Small intestine (tissue), 16 donors: ENCODE results near the gene CCDC194. TPM values are rescaled to one million over a fixed set of nuclear protein-coding genes. Genes with fewer than 3 reads are reported as not detected.

Experiments
- DNase-seq, 2 donors: peaks; one replicate each; pipeline versions ENCODE4 v3.0.0 to v3.0.0-alpha.2; 2013
- FAIRE-seq: peaks from 2 replicates; lab custom pipeline; 2012; peaks lifted over from hg19 to GRCh38; lab: Jason Lieb, UNC
- H3K27ac ChIP-seq, 3 donors: one replicate each; pipeline ENCODE4 v1.5.1; 2013; ENCODE audit warnings: low read length in 2 of 3, mild to moderate bottlenecking in 2 of 3, control low read depth in 1 of 3, inconsistent platforms in 1 of 3, low read depth in 1 of 3, moderate library complexity in 1 of 3
- H3K27me3 ChIP-seq, 3 donors: one replicate each; pipeline ENCODE4 v1.6.1; 2013; ENCODE audit warnings: low read length in 3 of 3, inconsistent platforms in 1 of 3; ENCODE audit not compliant: control insufficient read depth in 3 of 3, insufficient read depth in 3 of 3
- H3K36me3 ChIP-seq, 3 donors: one replicate each; pipeline ENCODE4 v1.6.1; 2013; ENCODE audit warnings: low read length in 3 of 3, inconsistent platforms in 1 of 3, low read depth in 1 of 3, mild to moderate bottlenecking in 1 of 3, moderate library complexity in 1 of 3; ENCODE audit not compliant: control insufficient read depth in 3 of 3, insufficient read depth in 2 of 3
- H3K4me1 ChIP-seq, 3 donors: one replicate each; pipeline ENCODE4 v1.6.1; 2013; ENCODE audit warnings: low read length in 2 of 3, inconsistent platforms in 1 of 3, low read depth in 1 of 3, mild to moderate bottlenecking in 1 of 3, moderate library complexity in 1 of 3; ENCODE audit not compliant: control insufficient read depth in 3 of 3, insufficient read depth in 2 of 3
- H3K4me3 ChIP-seq, 3 donors: one replicate each; pipeline ENCODE4 v1.5.1; 2013; ENCODE audit warnings: low read length in 3 of 3, control low read depth in 1 of 3, inconsistent platforms in 1 of 3, low read depth in 1 of 3, mild to moderate bottlenecking in 1 of 3, moderate library complexity in 1 of 3
- H3K9me3 ChIP-seq, 2 donors: one replicate each; pipeline ENCODE4 v1.6.1; 2013; ENCODE audit warnings: low read depth in 1 of 2, low read length in 1 of 2; ENCODE audit not compliant: control insufficient read depth in 2 of 2, insufficient read depth in 1 of 2
- WGBS, 3 donors: extraction: QIAGEN DNeasy Blood & Tissue Kit; methylation state at CpG; one replicate each; pipeline ENCODE4 v1.1.7; 2013; 5-methylcytosine and 5-hydroxymethylcytosine counted together
- long read RNA-seq, 10 donors: transcript quantifications; one replicate each; lab custom pipeline, GENCODE V29; 2026
- polyA plus RNA-seq, 4 donors: library from polyadenylated mRNA; stranded (reverse) in 3 of 4; unstranded in 1 of 4; fragments of 200-250 nt in 3 of 4; fragments of 120-200 nt in 1 of 4; gene quantifications; one replicate each; pipeline versions ENCODE4 v1.2.1 to v1.2.3, GENCODE V29; 2013
- donor health status: healthy with polysubstance abuse.
- donor health status: control.
- donor health status: control.
- donor health status: Bipolar disorder and iron deficiency.
- donor health status: healthy.

The CCDC194 gene, protein sequence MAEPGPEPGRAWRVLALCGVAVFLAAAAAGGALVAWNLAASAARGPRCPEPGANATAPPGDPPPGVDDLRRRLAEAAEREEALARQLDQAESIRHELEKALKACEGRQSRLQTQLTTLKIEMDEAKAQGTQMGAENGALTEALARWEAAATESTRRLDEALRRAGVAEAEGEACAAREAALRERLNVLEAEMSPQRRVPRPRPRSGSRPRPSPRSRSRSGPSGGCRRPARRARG
- polyA plus RNA-seq, result under 1 TPM in 2 of 4 donors, not detected in 2; 0.07 to 0.24 TPM
- long read RNA-seq, donor 1, result 0 reads
- long read RNA-seq, donor 2, result 0 reads
- long read RNA-seq, donor 3, result 0 reads
- long read RNA-seq, donor 4, result 0 reads
- long read RNA-seq, donor 5, result 0 reads
- long read RNA-seq, donor 6, result 0 reads
- long read RNA-seq, donor 7, partial matches to known transcripts, result 0 of 1 reads
- long read RNA-seq, donor 7, other reads (novel, unspliced or antisense), result 0 of 1 reads
- long read RNA-seq, donor 8, result 0 reads
- long read RNA-seq, donor 9, result 0 reads
- long read RNA-seq, donor 10, result 0 reads

DNA sequence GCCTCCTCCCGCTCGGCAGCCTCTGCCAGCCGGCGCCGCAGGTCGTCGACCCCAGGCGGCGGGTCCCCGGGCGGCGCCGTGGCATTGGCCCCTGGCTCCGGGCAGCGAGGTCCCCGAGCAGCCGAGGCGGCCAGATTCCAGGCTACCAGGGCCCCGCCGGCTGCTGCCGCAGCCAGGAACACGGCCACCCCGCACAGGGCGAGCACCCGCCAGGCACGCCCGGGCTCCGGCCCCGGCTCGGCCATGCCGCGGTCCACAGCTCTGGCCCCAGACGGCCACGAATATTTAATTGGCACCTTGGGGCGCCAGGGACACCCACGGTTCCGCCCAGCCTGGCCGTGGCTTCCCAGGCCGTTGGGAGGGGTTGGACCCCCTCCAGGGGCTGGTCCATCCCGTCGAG lies at the start of gene CCDC194:
Gene CCDC194, minus strand, starts transcription at position 283 of the 400 bp plus-strand sequence. Its CDS starts 38 bp downstream, at position 245.
- no peak for FAIRE-seq
- peak within 1 kb of the TSS in 1 of 3 donors; percentile 28 for H3K27ac ChIP-seq
- peaks cover 0 to 49% (median 0%) of the 10 kb centered on the region in 3 donors for H3K27me3 ChIP-seq

DNA sequence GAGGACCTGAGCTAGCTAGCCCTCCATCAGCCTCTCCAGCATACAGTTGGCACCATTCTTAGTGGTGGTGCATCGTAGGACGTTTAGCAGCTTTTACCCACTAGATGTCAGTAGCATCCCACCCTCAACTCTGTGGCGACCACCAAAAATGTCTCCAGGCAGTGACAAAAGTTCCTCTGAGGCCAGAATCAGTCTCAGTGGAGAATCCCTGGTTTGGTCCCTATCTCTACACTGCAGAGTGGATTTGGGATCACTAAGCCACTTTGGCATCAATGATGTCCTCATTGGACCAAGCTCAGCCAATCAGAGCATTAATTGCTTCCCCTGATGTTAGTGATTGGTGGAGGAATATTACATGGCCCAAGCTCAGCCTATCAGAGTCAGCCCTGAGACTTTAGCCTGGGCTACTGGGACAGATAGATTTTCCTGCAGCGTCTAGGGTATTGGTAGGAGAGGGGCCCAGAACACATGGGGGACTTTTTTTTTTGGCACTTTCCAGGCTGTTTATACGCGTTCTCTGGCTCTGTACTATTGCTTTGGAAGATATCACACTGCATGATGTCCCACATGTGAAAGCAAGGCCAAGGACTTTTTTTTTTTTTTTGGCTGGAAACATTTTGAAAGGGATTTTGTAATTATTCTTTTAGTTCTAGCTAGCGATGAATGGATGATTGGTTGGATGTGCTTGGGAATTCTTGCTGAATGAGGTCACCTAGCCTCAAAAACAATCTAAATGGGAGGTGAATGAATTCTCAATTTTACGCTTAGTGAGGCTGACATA lies 47.4 kb upstream of the CCDC194 start:
- H3K27ac ChIP-seq, result no peak overlapping the region
- no peak for DNase-seq
- peaks cover 0 to under 1% (median 0%) of the 10 kb centered on the region in 3 donors for H3K36me3 ChIP-seq
- no peak for FAIRE-seq
- peaks cover 0 to 5% of the 10 kb centered on the region in 2 donors for H3K9me3 ChIP-seq
- no peak overlapping the region for H3K4me3 ChIP-seq
- peaks cover 0 to 3% (median 0%) of the 10 kb centered on the region in 3 donors for H3K27me3 ChIP-seq
- H3K4me1 ChIP-seq, result no peaks in the 10 kb centered on the region
- 59 to 68% (median 63%) methylated on average over 8 of the region's 8 CpGs for WGBS, 3 donors

More for the DNA sequence above, at the start of gene CCDC194:
- H3K9me3 ChIP-seq, result peaks cover 0 to 7% of the 10 kb centered on the region in 2 donors
- H3K4me3 ChIP-seq, result no peak within 1 kb of the TSS
- DNase-seq, result no peak
- H3K4me1 ChIP-seq, result peaks cover 0 to 12% (median 5%) of the 10 kb centered on the region in 3 donors
- WGBS, 3 donors, result 19 to 32% (median 25%) methylated on average over 21 to 41 of the region's 41 CpGs
- peaks cover 0 to under 1% (median 0%) of the 10 kb centered on the region in 3 donors for H3K36me3 ChIP-seq

DNA sequence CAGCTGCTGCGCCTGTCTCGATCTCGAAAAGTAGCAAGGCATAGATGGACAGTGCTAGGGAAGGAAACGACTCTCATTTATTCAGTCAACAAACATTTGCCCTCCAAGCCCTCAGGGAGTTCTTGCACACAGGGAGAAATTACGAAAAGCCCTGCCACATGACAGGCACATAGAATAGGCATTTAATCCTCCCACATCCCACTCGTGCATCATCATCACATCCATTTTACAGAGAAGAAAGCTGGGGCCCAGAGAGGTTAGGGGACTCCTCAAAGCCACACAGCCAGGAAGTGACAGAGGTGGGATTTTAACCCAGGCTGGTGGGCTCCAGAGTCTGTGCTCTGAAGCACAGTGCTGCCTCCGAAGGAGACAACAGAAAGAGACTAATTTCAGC lies 42.9 kb upstream of the CCDC194 start:
- Histone ChIP-seq H3K36me3 (peaks cover 0 to 6% (median 0%) of the 10 kb centered on the region in 3 donors), H3K4me3 (no peak overlapping the region), H3K27ac (no peak overlapping the region), H3K4me1 (no peaks in the 10 kb centered on the region), H3K9me3 (peaks cover 0 to 10% of the 10 kb centered on the region in 2 donors), H3K27me3 (no peaks in the 10 kb centered on the region)
- FAIRE-seq, result no peak
- no peak for DNase-seq
- 79 to 85% (median 84%) methylated on average over 7 of the region's 7 CpGs for WGBS, 3 donors

DNA sequence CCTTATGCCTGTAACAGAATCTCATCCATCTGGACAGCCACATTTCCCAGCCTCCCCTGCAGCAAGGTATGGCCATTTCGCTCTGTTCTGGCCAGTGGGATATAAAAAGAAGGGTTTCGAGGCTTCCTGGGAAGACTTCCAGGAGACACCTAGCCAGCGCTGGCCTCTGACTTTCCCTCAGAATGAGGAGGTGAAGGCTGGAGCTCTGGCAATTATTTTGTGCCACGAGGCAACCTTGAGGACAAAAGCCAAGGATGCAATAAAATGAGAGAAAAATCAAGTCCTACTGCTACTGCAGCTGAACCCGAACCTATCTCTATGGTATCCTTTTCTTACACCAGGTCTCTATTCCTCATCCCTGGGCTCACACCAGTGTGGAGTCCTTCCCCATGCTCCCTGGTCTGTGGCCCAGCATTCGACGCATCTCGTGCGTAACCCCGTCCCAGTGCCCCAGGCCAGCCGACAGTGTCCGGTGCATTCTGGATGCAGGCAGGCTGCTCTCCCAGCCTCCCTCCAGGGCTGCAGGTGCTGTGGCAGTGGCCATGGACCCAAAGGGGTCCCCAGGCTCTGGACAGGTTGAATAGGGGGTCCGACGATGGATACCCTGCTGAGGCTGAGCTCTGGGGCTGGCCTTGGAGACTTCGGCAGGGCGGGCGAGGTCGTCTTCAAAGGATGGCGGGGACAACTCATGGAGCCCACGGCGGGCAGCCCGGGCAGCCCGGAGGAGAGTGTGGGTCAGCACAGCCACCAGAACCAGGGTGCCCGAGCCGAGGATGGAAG lies 42.3 kb upstream of the CCDC194 start:
- no peak overlapping the region for H3K4me3 ChIP-seq
- peaks cover 0 to 6% (median 0%) of the 10 kb centered on the region in 3 donors for H3K36me3 ChIP-seq
- no peak overlapping the region for H3K27ac ChIP-seq
- WGBS, 3 donors, result 93 to 96% (median 95%) methylated on average over 23 to 25 of the region's 25 CpGs
- peaks cover 0 to 8% of the 10 kb centered on the region in 2 donors for H3K9me3 ChIP-seq
- DNase-seq (no peak), FAIRE-seq (no peak)
- H3K27me3 ChIP-seq, result no peaks in the 10 kb centered on the region
- no peaks in the 10 kb centered on the region for H3K4me1 ChIP-seq

DNA sequence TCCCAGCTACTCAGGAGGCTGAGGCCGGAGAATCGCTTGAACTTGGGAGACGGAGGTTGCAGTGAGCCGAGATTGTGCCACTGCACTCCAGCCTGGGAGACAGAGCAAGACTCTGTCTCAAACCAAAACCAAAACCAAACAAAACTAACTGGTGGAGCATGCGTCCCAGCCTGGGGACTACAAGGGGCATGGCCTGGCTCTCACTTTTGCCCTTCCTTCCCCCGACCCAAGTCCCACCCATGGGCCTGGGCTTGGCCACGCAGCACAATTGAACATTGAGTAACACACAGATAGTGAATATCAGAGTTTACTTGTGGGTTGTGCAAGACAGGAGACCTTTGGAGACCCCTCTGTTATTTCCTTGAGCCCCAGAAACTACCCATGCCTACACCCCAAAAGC lies 41.2 kb upstream of the CCDC194 start:
- no peak for FAIRE-seq
- WGBS, 3 donors, result 63 to 73% (median 67%) methylated on average over 7 of the region's 7 CpGs

DNA sequence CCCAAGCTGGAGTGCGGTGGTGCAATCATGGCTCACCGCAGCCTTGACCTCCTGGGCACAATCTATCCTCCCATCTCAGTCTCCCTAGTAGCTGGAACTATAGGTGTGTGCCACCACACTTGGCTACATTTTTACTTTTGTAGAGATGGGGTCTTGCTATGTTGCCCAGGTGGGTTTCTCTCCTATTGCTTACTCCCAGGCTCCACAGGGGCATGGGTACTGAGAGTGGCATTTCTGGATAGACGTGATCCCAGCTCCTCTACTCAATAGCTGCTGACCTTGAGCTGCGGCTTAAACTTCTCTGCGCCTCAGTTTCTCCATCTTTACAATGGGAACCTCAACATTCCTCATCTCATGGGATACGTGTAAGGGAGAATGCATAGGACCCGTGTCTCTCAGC lies 37.4 kb upstream of the CCDC194 start:
- 87 to 90% (median 88%) methylated on average over 7 of the region's 7 CpGs for WGBS, 3 donors
- Histone ChIP-seq H3K4me3 (no peak overlapping the region), H3K36me3 (peaks cover 0 to 5% (median 0%) of the 10 kb centered on the region in 3 donors), H3K9me3 (peaks cover 0 to 5% of the 10 kb centered on the region in 2 donors), H3K27me3 (no peaks in the 10 kb centered on the region), H3K4me1 (no peaks in the 10 kb centered on the region), H3K27ac (no peak overlapping the region)
- FAIRE-seq (no peak), DNase-seq (no peak)

More for the DNA sequence above, 41.2 kb upstream of the CCDC194 start:
- no peaks in the 10 kb centered on the region for H3K27me3 ChIP-seq
- H3K27ac ChIP-seq, result no peak overlapping the region
- peaks cover 0 to 6% (median 0%) of the 10 kb centered on the region in 3 donors for H3K36me3 ChIP-seq
- no peaks in the 10 kb centered on the region for H3K4me1 ChIP-seq
- peaks cover 0 to 6% of the 10 kb centered on the region in 2 donors for H3K9me3 ChIP-seq
- H3K4me3 ChIP-seq, result no peak overlapping the region
- DNase-seq, result no peak

DNA sequence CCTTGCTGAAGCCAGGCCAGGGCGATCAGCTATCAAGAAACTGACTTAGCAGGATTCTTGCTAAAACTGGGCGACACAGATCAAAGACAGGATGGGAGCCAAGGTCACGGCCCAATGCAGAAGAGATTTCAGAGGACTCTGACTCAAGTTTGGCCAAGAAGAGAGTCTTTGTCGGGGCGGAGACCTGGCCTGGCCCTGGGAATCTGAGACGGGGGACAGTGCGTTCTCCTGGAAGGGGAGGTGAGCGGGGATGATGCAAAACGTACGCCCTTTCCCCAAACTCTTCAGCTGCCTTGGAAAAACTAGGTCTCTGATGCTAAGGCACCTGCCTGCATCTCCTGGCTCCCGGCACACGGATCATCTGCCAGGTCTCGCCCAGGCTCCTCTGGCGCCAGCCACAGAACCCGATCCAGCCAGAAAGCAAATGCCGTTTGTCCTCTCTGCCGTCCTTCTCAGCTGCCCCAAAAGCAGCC lies 35.7 kb upstream of the CCDC194 start:
- no peak for DNase-seq
- H3K27me3 ChIP-seq, result no peaks in the 10 kb centered on the region
- H3K4me3 ChIP-seq, result no peak overlapping the region
- H3K36me3 ChIP-seq, result no peaks in the 10 kb centered on the region
- H3K4me1 ChIP-seq, result peaks cover 0 to 5% (median 2%) of the 10 kb centered on the region in 3 donors
- no peaks in the 10 kb centered on the region for H3K9me3 ChIP-seq
- no peak overlapping the region for H3K27ac ChIP-seq
- 53 to 74% (median 66%) methylated on average over 17 of the region's 17 CpGs for WGBS, 3 donors
- FAIRE-seq, result no peak
